KMS-11 (cell line): ENCODE measurements around the gene FEN1.

ENCODE experiments used
- H2AFZ ChIP-seq: fragments of 200-600 bp; sonication (generic); 2 replicates; pipeline ENCODE4 v1.6.1; 2016; ENCODE audit warnings: antibody characterized with exemption, mixed run types, low read depth
- H3K27ac ChIP-seq: fragments of 200-600 bp; sonication (generic); 2 replicates; pipeline ENCODE4 v1.6.1; 2016; ENCODE audit warnings: mild to moderate bottlenecking, mixed run types
- H3K27me3 ChIP-seq: fragments of 200-600 bp; sonication (generic); 2 replicates; pipeline ENCODE4 v1.6.1; 2017; ENCODE audit warnings: mild to moderate bottlenecking, low read depth, mixed run types, moderate library complexity; ENCODE audit not compliant: insufficient read depth
- H3K36me3 ChIP-seq: fragments of 200-600 bp; sonication (generic); 2 replicates; pipeline ENCODE4 v1.6.1; 2017; ENCODE audit warnings: mild to moderate bottlenecking, mixed run types; ENCODE audit not compliant: insufficient read depth
- H3K4me1 ChIP-seq: fragments of 200-600 bp; sonication (generic); 2 replicates; pipeline ENCODE4 v1.6.1; 2016; ENCODE audit warnings: mild to moderate bottlenecking, low read depth, mixed run types; ENCODE audit not compliant: poor library complexity, severe bottlenecking
- H3K4me2 ChIP-seq: fragments of 200-600 bp; sonication (generic); 2 replicates; pipeline ENCODE4 v1.7.0; 2016; ENCODE audit warnings: mild to moderate bottlenecking, mixed run types
- H3K4me3 ChIP-seq: fragments of 200-600 bp; sonication (generic); IDR thresholded peaks from 2 replicates; pipeline ENCODE4 v1.6.1; 2017; ENCODE audit warnings: low read depth, low read length, mixed read lengths; ENCODE audit not compliant: insufficient read depth
- H3K79me2 ChIP-seq: fragments of 200-600 bp; sonication (generic); 2 replicates; pipeline ENCODE4 v1.6.1; 2016; ENCODE audit warnings: low read depth, mixed run types; ENCODE audit not compliant: insufficient read depth
- H3K9ac ChIP-seq: fragments of 200-600 bp; sonication (generic); 2 replicates; pipeline ENCODE4 v1.6.1; 2016; ENCODE audit warnings: mild to moderate bottlenecking, mixed run types
- H4K20me1 ChIP-seq: fragments of 200-600 bp; sonication (generic); 2 replicates; pipeline ENCODE4 v1.6.1; 2016; ENCODE audit warnings: mild to moderate bottlenecking, mixed run types; ENCODE audit not compliant: insufficient read depth
- CTCF ChIP-seq: fragments of 200-600 bp; sonication (generic); conservative IDR thresholded peaks from 2 replicates; pipeline ENCODE4 v1.6.1; 2017; ENCODE audit warnings: low read depth, mild to moderate bottlenecking, antibody characterized with exemption, low read length, moderate library complexity, mixed read lengths

Gene FEN1

DNA sequence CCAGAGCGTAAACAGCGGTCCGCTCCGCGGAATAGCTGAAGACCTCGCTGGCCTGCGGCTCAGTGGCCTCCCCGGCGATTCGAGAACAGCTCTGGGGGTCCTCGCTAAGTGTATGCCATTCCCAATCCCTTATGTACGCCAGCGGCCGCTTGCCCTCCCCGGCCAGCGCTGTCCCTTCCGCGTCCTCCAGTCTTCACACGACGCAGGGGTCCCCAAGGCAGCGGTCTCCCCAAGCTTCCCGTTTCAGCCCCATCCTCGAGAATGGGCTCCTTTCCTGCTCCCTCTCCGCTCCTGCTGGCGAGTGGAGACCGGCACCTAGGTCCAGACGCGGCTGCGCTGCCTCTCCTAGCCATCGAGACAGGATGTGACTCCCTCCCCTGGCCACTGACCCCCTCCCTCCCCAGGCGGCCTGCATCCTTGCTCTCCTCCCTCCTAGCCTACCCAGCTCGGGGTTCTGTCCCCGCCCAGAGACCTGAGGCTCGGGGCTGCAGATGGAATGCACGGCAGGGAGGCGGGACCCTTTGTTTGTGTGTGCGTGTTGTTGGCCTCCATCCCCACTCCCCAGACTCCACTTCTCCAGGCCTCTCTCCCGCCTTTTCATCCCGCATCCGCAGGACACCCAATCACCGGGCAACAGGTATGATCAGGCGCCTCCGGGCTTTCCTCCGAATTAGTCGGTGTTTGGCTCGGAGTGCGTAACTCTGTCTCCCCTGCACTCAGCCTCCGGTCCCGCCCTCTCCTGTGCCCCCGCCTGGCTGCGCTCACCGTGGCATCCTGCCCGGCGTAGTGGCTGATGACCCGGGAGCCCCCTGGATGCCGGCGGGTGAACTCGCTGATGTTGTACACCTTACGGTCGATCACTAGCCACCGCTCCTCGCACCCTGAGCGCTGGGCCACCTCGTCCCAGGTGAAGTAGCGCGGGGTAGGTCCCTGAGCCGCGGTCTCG lies 23.4 kb downstream of the FEN1 start:
- peak overlapping the region; percentile 48; the same call in 1 of the 2 replicates for H3K27ac ChIP-seq
- H2AFZ ChIP-seq = peak overlapping the region; percentile 63
- H3K4me1 ChIP-seq = peaks cover 8% of the 10 kb centered on the region
- no peak overlapping the region for H3K4me3 ChIP-seq
- peak overlapping the region; percentile 92 for H3K4me2 ChIP-seq
- H3K9ac ChIP-seq = peak overlapping the region; percentile 67
- H4K20me1 ChIP-seq = no peaks in the 10 kb centered on the region
- no peaks in the 10 kb centered on the region for H3K79me2 ChIP-seq
- H3K27me3 ChIP-seq = no peaks in the 10 kb centered on the region
- no peak for TF ChIP-seq CTCF
- H3K36me3 ChIP-seq = no peaks in the 10 kb centered on the region

DNA sequence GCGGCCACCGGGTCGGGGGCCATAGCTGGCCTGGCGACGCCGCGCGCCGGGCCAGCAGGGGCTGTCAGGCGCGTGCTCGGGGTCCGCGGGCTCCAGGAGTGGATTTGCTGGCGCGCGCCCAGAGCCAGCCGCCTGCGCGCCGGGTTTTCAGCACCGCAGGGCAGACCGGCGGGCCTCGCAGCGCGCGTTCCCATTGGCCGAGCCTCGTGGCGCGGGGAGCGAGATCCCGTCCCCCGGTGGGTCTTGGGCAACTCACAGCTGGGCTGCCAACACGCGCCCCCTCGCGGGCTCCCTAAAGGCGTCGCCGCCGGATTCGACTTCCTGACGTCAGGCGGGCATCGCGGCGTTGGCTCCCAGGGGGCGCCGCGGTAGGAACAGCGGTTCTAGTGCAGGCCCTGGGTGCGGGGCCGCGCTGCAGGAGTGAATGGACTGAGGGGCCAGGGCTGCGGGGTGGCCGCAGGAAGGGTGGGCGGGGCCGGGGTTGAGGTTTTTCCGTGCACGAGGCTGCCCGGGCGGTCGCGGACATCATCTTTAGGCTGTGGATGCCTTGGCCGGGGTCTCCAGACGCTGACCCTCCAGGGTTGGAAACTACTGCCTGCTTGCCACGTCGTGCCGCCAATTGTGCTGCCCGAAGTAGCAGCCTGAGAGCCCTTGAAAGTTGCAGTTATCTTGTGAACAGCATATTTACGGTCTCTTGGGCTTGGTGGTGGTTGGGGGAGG lies 24.2 kb downstream of the FEN1 start, which contains the start of gene FADS1:
Gene FADS1, minus strand, starts transcription at position 268 of the 720 bp plus-strand sequence. Its CDS starts 74 bp downstream, at position 194.
- peak; percentile 45 for TF ChIP-seq CTCF
- H4K20me1 ChIP-seq = no peaks in the 10 kb centered on the region
- H3K27me3 ChIP-seq = no peaks in the 10 kb centered on the region
- H3K4me1 ChIP-seq = peaks cover 8% of the 10 kb centered on the region
- H3K79me2 ChIP-seq = no peaks in the 10 kb centered on the region
- peak within 1 kb of the TSS; percentile 67 for H3K9ac ChIP-seq
- H3K4me2 ChIP-seq = peak within 1 kb of the TSS; percentile 92
- H2AFZ ChIP-seq = peak within 1 kb of the TSS; percentile 63
- H3K4me3 ChIP-seq = no peak within 1 kb of the TSS
- peak within 1 kb of the TSS; percentile 48; the same call in 1 of the 2 replicates for H3K27ac ChIP-seq
- H3K36me3 ChIP-seq = no peaks in the 10 kb centered on the region

DNA sequence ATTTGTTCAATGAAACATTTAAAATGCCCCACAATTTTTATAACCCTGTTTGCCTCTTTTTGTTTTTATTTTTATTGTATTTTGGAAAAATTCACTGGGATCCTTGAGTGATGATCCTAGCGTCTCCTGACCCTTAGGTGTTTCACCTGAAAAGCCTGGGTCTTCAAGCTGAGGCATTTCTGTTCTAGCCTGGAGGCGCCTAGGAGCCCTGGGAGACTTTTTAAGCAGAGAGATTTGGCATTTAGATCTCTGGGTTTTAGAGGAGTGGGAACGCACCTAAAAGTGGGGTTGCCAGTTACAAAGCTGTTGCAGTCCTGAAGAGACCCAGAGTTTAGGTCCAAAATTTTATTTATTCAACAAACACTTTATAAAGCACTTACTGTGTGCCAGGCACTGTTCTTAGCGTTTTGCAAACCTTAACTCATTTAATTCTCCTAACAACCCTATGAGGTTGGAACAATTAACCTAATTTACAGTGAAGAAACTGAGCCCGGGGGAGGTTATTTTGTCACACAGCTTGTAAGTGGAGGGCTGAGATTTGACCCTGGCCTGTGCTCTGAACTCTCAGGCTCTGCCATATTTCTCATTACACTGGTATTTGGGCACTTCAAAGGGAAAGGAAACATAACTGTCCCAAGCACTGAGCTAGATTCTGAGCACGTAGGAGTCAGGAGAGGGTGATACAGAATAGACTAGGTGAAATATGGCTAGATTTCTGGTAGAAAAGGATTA lies 24.9 kb downstream of the FEN1 start:
- no peak for TF ChIP-seq CTCF
- no peaks in the 10 kb centered on the region for H3K36me3 ChIP-seq
- H4K20me1 ChIP-seq = no peaks in the 10 kb centered on the region
- H3K4me2 ChIP-seq = peak overlapping the region; percentile 37
- peak overlapping the region; percentile 67; the same call in 1 of the 2 replicates for H3K9ac ChIP-seq
- no peaks in the 10 kb centered on the region for H3K79me2 ChIP-seq
- H3K4me1 ChIP-seq = peaks cover 8% of the 10 kb centered on the region
- H3K27me3 ChIP-seq = no peaks in the 10 kb centered on the region
- H3K4me3 ChIP-seq = no peak overlapping the region
- no peak overlapping the region; the same call in 1 of the 2 replicates for H3K27ac ChIP-seq
- H2AFZ ChIP-seq = peak overlapping the region; percentile 63; the same call in 1 of the 2 replicates

DNA sequence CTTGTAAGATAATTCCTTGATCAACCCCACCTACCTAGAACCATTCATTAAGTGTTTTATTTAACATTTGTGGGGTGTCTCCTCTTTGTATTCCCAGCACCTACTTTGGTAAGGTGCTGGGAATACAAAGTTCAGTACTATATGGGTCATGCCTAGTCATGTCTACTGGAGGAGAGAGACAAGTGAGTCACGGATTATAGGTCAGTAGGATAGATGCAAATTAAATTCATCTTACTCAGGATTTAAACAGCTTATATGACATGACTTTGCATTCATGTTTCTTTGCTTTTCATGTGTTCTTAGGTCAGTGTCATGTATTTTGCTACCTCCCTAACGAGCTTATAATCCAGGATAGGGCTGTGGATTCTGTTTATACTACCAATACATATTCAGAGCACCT lies 27.5 kb downstream of the FEN1 start:
- Histone ChIP-seq H3K27ac (no peak overlapping the region), H3K9ac (no peak overlapping the region), H3K27me3 (no peaks in the 10 kb centered on the region), H3K4me2 (no peak overlapping the region), H2AFZ (no peak overlapping the region), H3K4me1 (peaks cover 8% of the 10 kb centered on the region), H3K4me3 (no peak overlapping the region), H4K20me1 (no peaks in the 10 kb centered on the region), H3K79me2 (no peaks in the 10 kb centered on the region), H3K36me3 (no peaks in the 10 kb centered on the region)
- TF ChIP-seq CTCF = no peak
